Stimulated activated CD8-positive, alpha-beta memory T cell treated with anti-CD3 and anti-CD28 coated beads, Interleukin-12 subunit alpha, Interleukin-12 subunit beta, amount 100 ng/mL, for 24 hours (primary cell): ENCODE data around the gene ARHGAP30.
"Not testable (repeated sequence)": the region's sequence is repeated elsewhere in the genome, so short reads cannot be mapped to it uniquely, and the experiment has no call there.

ENCODE experiments used
- DNase-seq: peaks from one replicate; pipeline ENCODE4 v3.0.0-alpha.2; 2020; ENCODE audit errors: extremely low read depth

The ARHGAP30 gene, protein sequence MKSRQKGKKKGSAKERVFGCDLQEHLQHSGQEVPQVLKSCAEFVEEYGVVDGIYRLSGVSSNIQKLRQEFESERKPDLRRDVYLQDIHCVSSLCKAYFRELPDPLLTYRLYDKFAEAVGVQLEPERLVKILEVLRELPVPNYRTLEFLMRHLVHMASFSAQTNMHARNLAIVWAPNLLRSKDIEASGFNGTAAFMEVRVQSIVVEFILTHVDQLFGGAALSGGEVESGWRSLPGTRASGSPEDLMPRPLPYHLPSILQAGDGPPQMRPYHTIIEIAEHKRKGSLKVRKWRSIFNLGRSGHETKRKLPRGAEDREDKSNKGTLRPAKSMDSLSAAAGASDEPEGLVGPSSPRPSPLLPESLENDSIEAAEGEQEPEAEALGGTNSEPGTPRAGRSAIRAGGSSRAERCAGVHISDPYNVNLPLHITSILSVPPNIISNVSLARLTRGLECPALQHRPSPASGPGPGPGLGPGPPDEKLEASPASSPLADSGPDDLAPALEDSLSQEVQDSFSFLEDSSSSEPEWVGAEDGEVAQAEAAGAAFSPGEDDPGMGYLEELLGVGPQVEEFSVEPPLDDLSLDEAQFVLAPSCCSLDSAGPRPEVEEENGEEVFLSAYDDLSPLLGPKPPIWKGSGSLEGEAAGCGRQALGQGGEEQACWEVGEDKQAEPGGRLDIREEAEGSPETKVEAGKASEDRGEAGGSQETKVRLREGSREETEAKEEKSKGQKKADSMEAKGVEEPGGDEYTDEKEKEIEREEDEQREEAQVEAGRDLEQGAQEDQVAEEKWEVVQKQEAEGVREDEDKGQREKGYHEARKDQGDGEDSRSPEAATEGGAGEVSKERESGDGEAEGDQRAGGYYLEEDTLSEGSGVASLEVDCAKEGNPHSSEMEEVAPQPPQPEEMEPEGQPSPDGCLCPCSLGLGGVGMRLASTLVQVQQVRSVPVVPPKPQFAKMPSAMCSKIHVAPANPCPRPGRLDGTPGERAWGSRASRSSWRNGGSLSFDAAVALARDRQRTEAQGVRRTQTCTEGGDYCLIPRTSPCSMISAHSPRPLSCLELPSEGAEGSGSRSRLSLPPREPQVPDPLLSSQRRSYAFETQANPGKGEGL

DNA sequence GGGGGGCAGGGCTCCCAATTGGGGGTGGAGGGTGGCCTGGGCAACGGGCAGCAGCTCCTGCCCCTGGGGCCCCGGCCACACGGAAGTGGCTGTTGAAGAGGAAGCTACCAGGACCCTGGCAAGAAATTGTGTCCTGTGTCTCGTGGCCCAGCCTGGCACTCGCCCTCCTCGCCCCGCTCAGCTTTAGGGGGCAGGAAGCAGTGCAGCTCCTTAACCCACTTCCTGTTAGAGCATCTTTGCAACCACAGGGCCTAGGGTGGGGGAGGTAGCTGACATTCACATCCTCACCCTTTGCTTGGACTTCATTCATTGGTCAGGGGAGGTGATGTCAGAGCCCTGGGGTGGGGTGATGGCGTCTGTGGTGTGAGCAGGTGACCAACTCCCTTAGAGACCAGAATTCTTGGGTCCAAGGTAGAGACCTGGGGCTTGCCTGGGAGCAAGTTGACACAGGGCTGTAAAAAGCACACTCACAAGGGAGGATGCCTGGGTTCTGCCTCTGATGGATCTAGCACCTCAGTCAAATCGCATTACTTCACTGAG, at the start of gene ARHGAP30:
Gene ARHGAP30 (minus strand): TSS at position 161 of the 540 bp plus-strand sequence. CDS start 267 bp downstream, outside the sequence.
- peak; percentile 60 for DNase-seq

DNA sequence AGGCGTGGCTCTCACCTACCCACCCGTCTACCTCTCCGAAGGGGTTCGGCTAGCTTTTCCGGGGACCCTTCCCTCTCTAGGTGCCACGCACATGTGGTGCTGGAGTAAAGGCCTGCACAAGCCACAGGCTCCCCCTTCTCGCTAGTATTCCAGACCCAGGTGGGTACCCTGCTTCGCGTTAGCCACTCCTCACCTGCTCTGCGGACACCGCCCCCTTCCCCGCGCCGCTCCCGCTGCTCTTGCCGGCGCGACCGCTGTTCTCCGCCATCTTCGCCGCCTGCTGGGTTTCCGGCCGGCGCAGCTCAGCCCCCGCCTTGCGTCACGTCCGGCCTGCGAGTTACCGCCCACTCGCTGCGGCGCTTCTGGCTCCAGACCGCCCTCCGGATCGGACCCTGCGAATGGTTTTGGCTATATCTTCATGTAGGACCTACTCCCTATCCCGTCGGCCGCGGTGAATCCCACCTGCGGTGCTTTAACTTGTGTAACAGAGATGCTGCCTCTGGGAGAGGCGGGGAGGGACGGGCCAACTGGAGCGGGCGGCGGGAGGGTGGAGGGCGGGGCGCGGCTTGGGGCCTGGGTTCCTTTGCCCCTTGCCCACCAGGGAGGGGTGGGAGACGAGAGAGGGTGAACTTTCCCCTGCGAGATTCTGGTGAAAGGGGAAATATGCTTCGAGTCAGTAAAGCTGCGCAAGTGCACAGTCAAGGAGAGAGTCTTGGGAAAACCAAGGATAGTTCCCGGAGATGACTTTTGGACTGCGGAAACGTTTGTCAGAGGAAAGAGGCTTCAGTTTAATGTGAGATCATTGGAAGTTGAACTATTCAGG, 48.3 kb upstream of the ARHGAP30 start, which contains the start of the genes NIT1 and PFDN2:
Gene NIT1 (plus strand): TSS at position 347 of the 823 bp plus-strand sequence. CDS start 72 bp downstream, at position 419.
Gene PFDN2 (minus strand): TSS at position 279 of the 823 bp plus-strand sequence. CDS start 11 bp downstream, at position 268.
- DNase-seq: peak; percentile 64

DNA sequence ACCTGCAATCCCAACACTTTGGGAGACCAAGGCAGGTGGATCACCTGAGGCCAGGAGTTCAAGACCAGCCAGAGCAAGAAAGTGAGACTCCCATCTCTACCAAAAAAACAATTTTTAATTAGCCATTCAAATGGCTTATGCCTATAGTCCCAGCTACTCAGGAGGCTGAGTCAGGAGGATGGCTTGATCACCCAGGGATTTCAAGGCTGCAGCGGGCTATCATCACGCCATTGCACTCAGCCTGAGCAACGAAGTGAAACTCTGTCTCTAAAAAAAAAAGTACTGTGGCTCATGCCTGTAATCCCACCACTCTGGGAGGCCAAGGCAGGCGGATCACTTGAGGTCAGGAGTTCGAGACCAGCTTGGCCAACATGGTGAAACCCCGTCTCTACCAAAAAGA, 46.3 kb upstream of the ARHGAP30 start:
- not testable (repeated sequence) for DNase-seq

DNA sequence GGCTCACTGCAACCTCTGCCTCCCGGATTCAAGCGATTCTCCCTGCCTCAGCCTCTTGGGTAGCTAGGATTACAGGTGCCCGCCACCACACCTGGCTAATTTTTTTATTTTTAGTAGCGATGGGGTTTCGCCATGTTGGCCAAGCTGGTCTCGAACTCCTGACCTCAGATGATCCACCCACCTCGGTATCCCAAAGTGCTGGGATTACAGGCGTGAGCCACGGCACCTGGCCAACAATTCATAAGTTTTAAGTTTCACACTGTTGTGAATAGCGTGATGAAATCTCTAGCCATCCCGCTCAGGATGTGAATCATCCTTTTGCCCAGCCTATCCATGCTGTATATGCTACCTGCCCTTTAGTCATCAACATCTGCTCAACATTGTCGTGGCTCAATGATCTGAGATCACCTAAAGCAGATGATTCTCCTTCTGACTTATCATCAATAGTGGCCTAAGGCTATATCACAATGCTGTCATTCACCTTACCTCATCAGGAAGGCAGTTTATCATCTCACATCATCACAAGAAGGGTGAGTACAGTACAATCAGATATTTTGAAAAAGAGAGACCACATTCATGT, 45.5 kb upstream of the ARHGAP30 start:
- no peak for DNase-seq

DNA sequence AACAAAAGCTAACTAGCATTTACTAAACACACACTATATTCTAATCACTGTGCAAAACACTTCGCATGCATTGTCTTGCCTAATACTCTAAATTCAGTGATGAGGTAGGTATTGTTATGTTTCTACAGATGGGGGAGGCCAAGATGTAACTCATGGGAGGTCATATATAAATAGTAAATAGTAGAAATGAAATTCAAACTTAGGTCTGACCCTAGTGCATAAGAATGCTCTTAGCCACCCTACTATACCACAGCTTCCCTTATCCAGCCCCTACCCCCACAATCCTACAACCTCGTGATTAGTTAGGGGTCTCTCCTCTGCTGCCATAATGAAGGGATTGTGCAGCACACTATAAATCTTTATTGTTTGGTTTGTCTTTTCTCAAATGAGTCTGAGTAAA, 44.9 kb upstream of the ARHGAP30 start:
- DNase-seq: no peak

DNA sequence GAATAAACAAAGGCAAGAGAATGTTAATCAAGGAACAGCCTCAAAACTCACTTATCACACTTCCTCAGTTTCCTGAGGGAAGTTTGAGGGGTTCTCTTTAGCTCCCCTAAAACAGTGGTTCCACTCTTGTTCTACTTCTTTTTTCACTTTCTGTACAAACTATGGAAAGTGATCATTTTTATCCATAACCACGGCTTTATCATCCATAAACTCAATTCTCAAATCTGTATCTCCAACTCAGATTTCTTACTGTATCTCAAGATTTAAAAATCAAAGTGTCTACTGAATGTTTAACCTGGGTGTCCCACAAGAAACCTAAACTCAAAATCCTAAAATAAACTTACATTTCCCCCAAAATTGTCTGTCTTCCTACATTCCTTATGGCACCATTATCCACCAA, 44.2 kb upstream of the ARHGAP30 start:
- no peak for DNase-seq

DNA sequence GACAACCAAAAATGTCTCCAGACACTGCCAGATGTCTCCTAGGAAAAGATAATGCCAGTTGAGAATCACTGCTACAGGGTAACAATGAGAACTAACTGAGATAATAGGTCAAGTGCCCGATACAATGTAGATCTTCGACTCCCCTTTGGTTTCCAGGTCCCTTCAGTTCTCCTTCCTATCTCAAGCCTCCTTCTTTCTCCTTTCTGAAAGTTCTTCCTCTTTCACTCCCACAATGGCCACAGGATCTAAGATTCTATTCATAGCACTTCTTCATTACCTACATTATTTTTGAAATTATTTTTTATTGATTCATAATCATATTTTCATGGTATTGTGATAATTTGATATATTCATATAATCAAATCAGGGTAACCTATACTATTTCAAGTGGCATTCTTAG, 41.8 kb upstream of the ARHGAP30 start:
- DNase-seq: no peak

DNA sequence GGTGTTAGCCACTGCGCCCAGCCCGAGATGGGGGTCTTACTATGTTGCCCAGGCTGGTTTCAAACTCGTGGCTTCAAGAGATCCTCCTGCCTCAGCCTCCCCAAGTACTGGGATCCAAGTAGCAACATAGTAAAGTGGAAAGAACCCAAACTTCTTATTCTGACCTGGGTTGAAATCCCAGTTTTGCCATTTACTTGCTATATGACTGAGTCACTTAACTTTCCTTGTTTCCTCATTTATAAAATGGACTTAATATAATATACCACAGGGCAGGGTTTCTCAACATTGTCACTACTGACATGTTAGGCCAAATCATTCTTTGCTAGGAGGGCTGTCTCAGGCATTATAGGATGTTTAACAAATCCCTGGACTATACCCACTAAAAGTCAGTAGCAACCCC, 41.4 kb upstream of the ARHGAP30 start:
- DNase-seq: no peak

DNA sequence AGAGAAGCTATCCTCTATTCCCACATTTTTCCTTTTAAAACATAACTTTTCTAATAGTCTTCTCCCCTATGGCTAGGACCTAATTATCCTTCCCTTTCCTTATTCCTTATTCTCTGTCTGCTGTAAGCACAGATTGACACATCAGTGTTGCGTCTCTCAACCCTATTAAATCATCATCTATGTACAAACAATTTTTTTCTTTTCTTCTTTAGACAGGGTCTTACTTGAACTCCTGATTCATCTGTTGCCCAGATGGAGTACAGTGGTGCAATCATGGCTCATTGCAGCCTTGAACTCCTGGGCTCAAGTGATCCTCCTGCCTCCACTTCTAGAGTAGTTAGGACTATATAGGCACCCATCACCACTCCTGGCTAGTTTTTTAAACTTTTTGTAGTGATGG, 36.7 kb upstream of the ARHGAP30 start:
- DNase-seq: no peak

DNA sequence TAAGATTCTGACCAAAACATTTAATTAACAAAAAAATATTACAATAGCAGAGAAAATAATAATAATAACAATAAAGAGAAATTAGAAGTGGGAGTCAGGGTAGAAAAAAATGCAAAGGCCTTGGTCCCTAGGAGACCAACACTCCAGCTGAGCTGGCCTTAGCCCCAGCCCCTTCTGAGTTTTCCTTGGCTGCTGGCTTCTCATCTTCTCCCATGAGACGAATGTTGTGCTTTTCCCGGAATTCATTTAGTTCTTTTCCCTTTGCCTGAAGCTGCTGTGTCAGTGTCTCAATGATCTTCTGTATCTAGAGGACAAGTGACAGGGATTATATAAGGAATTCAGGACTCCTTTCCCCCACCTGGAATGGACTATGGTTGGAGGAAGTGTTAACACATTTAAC, 30.9 kb upstream of the ARHGAP30 start:
- DNase-seq: no peak

DNA sequence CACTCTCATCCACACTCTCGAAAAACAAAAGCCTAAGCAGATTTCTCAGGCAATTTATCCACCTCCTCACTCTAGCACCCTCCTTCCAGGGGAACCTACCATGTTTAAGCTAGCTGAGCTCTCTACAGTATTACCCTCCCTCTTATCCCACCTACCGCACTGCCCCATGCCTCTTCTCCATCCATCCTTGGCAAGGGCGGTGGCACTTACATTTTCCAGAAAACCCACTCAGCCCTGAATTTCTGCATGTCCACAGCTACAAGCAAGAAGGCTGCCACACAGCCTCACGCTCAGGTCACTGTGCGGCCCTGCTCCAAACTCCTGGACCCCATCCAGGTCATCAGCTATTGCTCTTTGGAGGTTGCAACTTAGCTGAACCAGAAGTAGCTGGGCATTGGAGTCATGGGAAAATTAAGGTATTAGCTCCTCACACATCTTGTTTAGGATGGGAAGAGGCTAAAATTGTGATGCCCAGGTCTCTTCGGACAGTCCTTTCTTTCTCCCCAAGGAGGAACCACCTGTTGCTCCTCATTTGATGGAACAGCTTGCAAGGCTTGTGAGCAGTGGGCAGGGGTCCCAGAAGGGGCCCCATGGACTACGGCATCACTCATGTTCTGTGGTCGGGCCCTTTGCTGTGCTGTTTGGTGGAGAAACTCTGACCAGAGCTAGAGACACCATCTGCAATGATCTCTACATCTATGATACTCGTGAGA, 29.6 kb upstream of the ARHGAP30 start:
- no peak for DNase-seq

DNA sequence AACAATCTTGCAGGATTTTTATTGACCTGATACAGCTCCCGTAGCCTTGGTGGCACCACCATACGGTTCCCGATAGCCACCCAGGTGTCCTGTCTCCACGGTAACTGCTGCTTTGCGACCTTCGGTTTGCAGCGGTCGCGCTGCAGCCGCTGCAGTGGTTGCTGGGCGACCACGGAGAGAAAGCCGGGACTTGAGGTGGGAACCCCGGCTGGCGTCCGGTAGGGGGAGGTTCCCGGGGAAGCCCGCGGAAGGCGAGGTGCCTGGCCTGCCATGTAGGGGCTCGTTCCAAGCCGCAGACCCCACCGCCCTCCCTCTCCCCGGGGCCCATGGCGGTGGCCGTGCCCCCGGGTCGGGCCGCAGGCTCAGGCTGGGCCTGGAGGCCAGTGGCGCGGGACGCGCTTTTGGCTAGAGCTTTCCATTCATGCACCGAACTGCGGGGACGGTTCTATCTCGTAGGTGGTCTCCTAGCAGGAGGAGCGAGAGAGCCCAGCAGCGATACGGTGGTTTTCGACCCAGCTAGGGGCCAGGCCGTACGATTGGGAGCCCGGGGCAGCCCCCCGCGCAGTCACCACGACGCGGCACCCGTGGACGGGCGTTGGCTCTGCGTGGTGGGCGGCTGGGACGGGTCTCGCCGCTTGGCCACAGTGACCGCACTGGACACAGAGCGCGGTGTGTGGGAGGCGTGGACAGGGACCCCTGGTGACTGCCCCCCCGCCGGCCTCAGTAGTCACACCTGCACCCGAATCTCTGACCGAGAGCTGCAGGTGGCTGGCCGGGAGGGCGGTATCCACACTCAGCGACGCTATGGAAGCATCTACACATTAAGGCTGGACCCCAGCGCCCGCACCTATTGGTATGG, 28.7 kb upstream of the ARHGAP30 start, which contains the start of gene KLHDC9:
Gene KLHDC9 (plus strand): TSS at position 152 of the 859 bp plus-strand sequence. CDS start 175 bp downstream, at position 327.
- DNase-seq: no peak

DNA sequence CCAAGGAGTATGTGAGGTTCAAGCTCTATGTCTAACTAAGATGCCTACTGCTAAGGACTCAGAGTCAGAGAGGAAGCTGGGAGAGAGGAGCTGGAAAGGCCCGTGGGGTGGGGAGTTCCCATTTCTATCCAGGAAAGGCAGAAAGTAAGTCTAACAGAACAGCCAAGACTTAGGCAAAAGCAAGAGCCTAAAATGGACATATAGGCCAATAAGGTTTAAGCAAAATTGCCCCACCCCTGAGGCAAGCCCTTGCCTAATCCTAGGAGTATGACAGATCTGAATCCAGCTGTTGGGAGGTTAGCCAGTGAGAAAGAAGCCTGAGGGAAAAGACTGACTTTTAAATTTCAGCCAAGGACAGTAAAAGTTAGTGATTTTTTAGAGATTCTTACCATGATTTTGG, 26.8 kb upstream of the ARHGAP30 start:
- DNase-seq: no peak

DNA sequence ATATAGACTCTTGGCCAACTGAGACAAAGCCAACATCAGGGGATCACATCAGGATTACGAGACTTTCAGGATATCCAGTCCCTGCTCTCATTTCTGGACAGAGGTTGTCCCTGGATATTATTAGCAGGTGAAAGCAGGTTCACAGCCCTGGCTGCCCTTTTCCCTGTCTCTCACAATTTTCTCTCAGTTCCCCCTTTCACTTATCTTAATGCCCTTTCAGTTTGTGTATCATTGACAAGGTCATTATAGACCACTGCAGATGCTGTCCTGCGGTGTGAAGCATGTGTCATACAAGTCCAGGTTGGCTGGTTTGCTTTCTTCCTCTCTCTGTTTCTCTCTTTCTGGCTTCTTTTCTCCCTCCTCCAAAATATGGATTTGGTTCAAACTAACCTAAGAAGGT, 26.3 kb upstream of the ARHGAP30 start:
- DNase-seq: no peak

DNA sequence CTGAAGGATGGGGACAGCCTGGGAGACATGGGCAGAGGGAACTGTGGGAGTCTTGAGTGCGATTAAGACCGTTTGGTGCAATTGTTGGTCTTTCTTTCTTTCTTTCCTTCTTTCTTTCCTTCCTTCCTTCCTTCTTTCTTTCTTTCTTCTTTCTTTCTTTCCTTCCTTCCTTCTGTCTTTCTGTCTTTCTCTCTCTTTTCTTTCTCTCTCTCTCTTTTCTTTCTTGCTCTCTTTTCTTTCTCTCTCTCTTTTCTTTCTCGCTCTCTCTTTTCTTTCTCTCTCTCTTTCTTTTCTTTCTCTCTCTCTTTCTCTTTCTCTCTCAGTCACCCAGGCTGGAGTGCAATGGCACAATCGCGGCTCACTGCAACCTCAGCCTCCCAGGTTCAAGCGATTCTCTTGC, 25.5 kb upstream of the ARHGAP30 start:
- DNase-seq: no peak

DNA sequence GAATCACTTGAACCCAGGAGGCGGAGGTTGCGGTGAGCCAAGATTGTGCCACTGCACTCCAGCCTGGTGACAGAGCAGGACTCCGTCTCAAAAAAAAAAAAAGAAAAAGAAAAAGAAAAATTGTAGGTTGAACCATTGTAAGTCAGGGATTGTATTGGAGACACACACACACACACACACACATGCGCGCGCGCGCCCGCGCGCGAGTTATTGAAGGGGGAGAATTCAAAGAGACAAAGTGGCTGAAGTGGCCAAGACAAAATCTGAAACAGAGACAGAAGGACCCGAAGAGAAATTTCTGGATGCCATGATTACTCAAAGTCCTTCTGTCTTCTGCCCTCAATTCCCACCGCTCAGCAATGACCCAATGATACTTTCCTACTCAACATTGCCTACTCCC, 24.8 kb upstream of the ARHGAP30 start:
- no peak for DNase-seq

DNA sequence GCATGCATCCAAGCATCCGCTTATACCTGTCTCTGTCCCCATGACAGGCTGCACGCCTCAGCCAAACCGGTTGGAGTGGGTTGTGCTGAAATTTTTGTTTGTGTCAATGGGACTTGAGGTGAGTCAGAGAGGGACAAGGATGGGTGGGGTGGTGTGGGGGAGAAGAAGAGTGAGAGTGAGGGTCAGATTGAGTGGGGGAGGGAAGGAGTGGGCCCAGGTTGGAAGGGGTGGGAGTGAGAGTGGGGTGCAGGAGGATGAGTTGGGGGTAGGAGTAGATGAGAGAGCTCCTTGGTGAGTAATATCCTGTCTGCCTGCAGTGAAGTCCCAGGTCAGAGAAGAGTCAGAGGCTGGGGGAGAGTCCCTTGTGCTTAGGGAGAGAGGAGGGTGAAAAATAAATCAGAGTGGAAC, 22.9 kb upstream of the ARHGAP30 start:
- no peak for DNase-seq

DNA sequence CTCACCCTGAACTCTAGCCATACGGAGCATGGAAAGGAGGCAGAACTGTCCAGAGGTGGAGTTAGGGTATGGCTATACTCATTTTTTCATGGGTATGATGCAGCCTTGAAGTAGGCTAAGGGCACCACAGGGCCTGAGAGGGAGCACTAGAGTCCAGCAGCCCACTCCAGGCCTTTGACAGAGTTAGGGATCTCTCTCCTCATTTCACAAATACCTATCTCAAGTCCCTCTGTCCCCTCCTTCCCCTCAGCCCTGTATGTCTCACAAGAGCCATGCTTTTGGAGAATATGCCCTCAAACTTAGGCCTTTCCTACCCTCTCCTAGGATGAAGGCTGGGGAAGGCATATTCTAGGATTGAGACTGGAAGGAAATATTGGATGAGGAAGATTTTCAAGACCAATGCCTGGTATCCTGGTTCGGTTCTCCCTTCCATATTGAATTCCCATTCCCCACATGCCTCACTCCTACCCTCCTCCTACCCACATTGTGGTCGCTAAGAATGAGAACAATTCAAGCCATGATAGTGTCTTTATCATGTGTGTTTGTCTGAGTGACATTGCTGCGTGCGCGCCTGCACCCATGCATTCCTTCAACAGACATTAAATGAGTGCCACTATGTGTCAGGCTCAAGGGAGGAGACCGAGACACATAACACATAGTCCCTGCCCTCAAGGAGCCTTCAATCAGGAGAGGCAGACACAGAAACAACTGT, 22.3 kb upstream of the ARHGAP30 start:
- no peak for DNase-seq
